GM18526 (cell line): Measurements from ENCODE around the gene PADI6.

ENCODE experiments used
- POLR2A ChIP-seq: IDR thresholded peaks from 3 replicates; pipeline ENCODE4 v1.6.1; 2011; ENCODE audit not compliant: insufficient read length; ENCODE audit errors: extremely low read depth

Gene PADI6

GRCh38 chr1:17414022-17414421 lies 42.0 kb downstream of the PADI6 start:
- TF ChIP-seq POLR2A: no peak

GRCh38 chr1:17416389-17416788 lies 44.4 kb downstream of the PADI6 start:
- no peak for TF ChIP-seq POLR2A

DNA sequence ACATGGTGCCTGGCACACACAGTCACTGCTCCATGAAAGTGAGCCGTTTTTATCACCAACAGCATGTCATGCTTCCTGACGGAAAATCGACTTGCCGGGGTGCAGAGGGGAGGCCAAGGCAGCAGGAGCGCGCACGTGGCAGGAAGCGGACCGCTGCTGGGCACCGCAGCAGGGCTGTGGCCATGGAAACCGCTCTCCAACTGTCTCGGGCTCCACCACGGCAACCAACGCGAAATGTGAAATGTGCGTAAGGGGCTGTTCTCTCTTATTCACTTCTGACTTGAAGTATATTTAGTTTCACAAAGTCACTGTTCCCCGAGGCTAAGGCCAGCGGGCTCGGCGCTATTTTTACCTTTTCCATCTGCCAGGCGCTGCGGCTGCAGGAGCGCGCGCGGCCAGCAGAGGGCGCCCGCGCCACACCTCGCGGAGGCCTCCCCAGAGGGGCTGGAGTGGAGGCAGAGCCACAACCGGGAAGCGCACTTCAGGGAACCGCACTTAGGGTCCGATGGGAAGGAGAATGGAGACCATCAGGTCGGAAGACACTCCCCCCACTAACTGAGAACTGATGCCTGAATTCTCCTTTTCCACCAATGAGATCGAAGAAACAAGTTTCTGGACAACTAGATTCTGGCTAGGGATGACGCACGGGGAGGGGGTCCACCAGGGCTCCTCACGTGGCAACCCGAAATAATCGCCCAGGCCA lies 47.8 kb downstream of the PADI6 start:
- TF ChIP-seq POLR2A: no peak

DNA sequence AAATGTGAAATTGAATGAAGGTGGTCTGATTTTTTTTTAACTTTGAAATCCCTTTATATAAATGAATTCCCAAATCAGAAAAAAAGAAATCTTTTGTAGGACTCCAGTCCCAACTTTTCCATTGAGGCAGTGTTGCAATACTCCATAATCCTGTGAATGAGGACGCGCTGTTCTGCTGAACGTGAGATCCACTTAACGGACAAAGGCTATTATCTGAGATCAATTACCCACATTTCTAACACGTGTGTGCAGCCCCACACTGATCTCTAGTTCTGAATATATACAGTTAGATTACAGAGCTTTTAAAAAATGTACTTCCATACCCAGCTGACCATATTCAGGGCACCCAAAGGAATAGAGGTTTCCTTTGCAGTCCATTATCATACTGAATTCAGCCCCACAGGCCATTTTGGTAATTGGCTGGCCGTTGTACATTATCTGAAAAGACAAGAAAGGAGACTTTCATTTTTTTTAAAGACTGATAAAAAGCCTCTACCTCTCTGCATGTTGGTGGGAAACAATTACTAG lies 48.5 kb downstream of the PADI6 start:
- no peak for TF ChIP-seq POLR2A

GRCh38 chr1:17422461-17422860 lies 50.5 kb downstream of the PADI6 start:
- no peak for TF ChIP-seq POLR2A

GRCh38 chr1:17423781-17424245 lies 51.8 kb downstream of the PADI6 start:
- TF ChIP-seq POLR2A: no peak

DNA sequence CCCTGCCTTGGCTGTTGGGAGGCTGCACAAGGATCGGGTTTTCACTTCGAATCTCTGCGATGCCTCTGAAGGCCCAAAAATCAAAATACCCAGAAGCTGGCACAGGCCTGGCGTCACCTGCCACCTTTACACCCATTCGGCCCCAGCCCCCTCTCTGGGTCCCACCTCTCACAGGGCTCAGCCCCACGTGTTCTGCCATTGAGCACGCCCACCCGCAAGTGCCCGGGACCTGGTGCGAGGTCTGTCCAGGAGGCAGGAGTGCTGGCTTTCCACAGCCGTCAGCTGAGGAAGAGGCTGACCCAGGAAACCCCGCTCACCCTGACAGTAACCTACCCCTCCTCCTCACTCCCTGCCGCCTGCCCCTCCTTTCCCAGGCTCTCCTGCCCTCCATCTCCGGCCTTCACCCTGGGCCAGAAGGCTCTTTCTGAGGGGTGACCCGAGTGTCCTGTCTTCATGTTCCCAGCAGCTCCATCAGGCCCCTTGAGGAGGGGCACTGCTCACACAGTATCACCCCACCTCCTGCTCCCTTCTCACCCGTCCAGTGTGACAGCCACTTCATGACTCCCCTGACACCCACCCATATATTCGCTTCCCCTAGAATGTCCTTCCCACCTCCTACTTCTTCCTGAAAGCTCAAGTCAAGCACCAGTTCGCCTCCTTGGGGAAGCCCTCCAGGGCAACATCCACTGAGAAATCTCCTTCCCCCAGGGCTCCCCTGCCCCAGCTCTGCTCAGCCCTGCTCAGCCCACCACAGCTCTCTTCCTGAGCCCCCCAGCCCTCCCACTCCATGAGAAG lies 54.0 kb downstream of the PADI6 start:
- no peak for TF ChIP-seq POLR2A

- no peak for TF ChIP-seq POLR2A
Measured at GRCh38 chr1:17427696-17428660, 56.0 kb downstream of the PADI6 start.

DNA sequence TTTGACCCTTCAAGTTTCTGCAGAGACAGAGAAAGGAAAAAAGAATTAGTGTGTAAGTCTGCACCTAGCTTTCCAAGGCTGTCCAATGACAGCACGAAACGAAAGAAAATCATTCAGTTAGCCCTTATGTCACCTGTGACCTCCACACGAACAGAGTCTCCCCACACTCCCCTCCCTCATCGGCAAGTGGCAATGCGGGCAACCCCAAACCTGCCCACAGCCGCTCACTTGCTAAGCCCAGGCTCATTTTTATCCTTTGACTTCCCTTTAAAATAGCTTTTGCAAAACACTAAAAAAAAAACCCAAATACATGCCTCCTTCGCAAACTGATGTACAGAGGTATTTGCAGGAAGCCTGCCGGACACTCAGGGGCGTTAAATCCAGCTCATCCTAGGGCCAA lies 57.2 kb downstream of the PADI6 start:
- TF ChIP-seq POLR2A: no peak

DNA sequence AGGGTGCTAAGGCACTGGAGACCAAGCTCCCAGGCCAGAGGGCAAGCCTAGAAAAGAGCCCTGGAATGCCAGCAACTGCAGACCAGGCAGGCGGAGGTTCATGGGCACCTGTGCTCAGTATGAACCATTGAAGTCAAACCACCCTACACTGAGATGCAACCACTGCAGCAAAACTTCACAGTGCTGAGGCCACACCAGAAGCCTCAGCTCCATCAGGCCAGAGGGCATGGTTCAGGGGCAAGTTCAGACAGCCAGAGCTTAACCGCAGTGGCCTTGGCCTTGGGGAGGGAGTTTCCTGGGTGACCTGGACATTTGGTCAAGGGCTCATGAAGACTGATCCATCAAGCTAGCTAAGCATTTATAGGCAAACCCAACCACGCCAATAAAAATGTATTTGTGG lies 60.4 kb downstream of the PADI6 start:
- TF ChIP-seq POLR2A: no peak

DNA sequence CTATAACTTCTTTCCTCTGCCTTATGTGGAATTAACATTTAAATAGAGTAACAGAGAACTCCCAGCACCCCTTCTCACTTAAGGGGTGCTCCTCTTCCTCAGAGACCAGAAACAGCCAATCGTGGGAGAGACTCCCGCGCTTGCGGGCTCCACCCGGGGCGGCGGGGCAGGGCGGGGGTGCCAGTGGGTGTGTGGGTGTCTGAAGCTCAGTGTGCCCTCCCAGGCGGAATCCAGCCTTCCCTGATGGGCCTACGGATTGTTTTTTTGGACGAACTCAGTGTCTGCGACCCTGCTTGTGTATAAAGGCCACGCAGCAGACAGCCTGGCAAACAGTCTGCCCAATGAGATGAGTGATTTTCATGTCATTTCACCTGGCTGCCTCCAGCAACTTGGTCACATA lies 61.3 kb downstream of the PADI6 start:
- TF ChIP-seq POLR2A: no peak

- no peak for TF ChIP-seq POLR2A
Measured at GRCh38 chr1:17434016-17434415, 62.0 kb downstream of the PADI6 start.

DNA sequence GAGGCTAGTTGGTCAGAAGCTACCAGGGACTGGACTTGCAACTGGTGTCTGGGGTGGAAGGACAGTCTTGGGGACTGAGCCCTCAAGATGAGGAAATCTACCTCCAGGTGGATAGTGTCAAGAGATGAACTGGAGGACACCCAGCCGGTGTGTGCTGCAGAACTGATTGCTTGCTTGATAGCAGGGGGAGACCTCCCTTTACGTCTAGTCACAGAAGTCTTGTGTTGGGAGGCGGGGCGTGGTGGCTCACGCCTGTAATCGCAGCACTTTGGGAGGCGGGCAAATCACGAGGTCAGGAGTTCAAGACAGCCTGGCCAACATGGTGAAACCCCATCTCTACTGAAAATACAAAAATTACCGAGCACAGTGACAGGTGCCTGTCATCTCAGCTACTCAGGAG lies 62.6 kb downstream of the PADI6 start:
- no peak for TF ChIP-seq POLR2A

- TF ChIP-seq POLR2A: no peak
Measured at GRCh38 chr1:17436380-17437174, 64.6 kb downstream of the PADI6 start.
